Liver (tissue), 3 donors: ENCODE results near the gene LMBR1L.

ENCODE experiments used
- GABPA ChIP-seq, 2 donors: IDR thresholded peaks in 1 of 2; conservative IDR thresholded peaks in 1 of 2; 2 replicates each; pipeline ENCODE4 v1.6.1; 2016; ENCODE audit warnings: antibody characterized with exemption in 2 of 2, mild to moderate bottlenecking in 1 of 2, moderate library complexity in 1 of 2
- RAD21 ChIP-seq, 2 donors: IDR thresholded peaks; 2 replicates each; pipeline ENCODE4 v1.6.1; 2016; ENCODE audit warnings: antibody characterized with exemption in 2 of 2, mild to moderate bottlenecking in 2 of 2
- SP1 ChIP-seq: IDR thresholded peaks from 2 replicates; pipeline ENCODE4 v1.6.1; 2018; ENCODE audit warnings: antibody characterized with exemption, mild to moderate bottlenecking
- TAF1 ChIP-seq: conservative IDR thresholded peaks from 2 replicates; pipeline ENCODE4 v1.6.1; 2016; ENCODE audit warnings: antibody characterized with exemption, mild to moderate bottlenecking
- TF ChIP-seq, protein P1 (sequence below): fragments of 150-350 bp; IDR thresholded peaks from 2 replicates; pipeline ENCODE4 v1.5.1; 2017; ENCODE audit warnings: improper control_type of control experiment, low read depth, low read length; ENCODE audit not compliant: missing input control
- TF ChIP-seq, protein P2 (sequence below): IDR thresholded peaks from 2 replicates; pipeline ENCODE4 v1.6.1; 2016; ENCODE audit warnings: antibody characterized with exemption, mild to moderate bottlenecking
- donor health status: healthy.
- donor health status: healthy.

DNA sequence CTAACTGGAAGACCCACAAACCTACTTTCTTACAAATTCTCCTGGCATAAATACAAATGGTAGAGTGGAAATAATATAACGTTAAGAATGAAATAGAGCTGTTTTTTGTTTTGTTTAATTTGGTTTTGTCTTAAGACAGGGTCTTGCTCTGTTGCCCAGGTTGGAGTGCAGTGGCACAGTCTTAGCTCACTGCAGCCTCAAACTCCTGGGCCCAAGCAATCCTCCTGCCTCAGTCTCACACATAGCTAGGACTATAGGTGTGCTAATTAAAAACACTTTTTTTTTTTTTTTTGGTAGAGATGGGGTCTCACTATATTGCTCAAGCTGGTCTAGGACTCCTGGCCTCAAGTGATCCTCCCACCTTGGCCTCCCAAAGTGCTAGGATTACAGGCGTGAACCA is 11.9 kb downstream of the LMBR1L start:
- TF ChIP-seq, protein P1, sequence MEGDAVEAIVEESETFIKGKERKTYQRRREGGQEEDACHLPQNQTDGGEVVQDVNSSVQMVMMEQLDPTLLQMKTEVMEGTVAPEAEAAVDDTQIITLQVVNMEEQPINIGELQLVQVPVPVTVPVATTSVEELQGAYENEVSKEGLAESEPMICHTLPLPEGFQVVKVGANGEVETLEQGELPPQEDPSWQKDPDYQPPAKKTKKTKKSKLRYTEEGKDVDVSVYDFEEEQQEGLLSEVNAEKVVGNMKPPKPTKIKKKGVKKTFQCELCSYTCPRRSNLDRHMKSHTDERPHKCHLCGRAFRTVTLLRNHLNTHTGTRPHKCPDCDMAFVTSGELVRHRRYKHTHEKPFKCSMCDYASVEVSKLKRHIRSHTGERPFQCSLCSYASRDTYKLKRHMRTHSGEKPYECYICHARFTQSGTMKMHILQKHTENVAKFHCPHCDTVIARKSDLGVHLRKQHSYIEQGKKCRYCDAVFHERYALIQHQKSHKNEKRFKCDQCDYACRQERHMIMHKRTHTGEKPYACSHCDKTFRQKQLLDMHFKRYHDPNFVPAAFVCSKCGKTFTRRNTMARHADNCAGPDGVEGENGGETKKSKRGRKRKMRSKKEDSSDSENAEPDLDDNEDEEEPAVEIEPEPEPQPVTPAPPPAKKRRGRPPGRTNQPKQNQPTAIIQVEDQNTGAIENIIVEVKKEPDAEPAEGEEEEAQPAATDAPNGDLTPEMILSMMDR, result no peak
- TF ChIP-seq GABPA (IDR thresholded peaks at IDR 0.05 in 1 of 2, conservative IDR thresholded peaks at IDR 0.05 in 1 of 2), result no peak
- no peak for TF ChIP-seq SP1
- no peak for TF ChIP-seq TAF1
- no peak for TF ChIP-seq RAD21 (IDR thresholded peaks at IDR 0.05)
- TF ChIP-seq, protein P2, sequence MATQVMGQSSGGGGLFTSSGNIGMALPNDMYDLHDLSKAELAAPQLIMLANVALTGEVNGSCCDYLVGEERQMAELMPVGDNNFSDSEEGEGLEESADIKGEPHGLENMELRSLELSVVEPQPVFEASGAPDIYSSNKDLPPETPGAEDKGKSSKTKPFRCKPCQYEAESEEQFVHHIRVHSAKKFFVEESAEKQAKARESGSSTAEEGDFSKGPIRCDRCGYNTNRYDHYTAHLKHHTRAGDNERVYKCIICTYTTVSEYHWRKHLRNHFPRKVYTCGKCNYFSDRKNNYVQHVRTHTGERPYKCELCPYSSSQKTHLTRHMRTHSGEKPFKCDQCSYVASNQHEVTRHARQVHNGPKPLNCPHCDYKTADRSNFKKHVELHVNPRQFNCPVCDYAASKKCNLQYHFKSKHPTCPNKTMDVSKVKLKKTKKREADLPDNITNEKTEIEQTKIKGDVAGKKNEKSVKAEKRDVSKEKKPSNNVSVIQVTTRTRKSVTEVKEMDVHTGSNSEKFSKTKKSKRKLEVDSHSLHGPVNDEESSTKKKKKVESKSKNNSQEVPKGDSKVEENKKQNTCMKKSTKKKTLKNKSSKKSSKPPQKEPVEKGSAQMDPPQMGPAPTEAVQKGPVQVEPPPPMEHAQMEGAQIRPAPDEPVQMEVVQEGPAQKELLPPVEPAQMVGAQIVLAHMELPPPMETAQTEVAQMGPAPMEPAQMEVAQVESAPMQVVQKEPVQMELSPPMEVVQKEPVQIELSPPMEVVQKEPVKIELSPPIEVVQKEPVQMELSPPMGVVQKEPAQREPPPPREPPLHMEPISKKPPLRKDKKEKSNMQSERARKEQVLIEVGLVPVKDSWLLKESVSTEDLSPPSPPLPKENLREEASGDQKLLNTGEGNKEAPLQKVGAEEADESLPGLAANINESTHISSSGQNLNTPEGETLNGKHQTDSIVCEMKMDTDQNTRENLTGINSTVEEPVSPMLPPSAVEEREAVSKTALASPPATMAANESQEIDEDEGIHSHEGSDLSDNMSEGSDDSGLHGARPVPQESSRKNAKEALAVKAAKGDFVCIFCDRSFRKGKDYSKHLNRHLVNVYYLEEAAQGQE, result no peak
